B cell (primary cell): ENCODE measurements around the gene HERC5. TPM values are rescaled to one million over a fixed set of nuclear protein-coding genes. Genes with fewer than 3 reads are reported as not detected.

Source experiments
- ATAC-seq: fragments of 200-7000 bp; cut with Tn5 transposase; one replicate; pipeline ENCODE4 v1.10.0; 2021; ENCODE audit warnings: low read depth, mild to moderate bottlenecking, moderate number of reproducible peaks, moderate library complexity
- CTCF ChIA-PET: fragments of 350-600 bp; sonication (Branson Sonifier 250); formaldehyde crosslinking; loops from one replicate; lab custom pipeline; 2021; ENCODE audit warnings: antibody characterized with exemption, inconsistent platforms; lab: Charles Lee
- POLR2A ChIA-PET: fragments of 350-600 bp; sonication (Branson Sonifier 250); formaldehyde crosslinking; loops from one replicate; lab custom pipeline; 2021; ENCODE audit warnings: antibody characterized with exemption; lab: Charles Lee
- DNase-seq: peaks from one replicate; pipeline ENCODE4 v3.0.0; 2013
- H2AFZ ChIP-seq: 2 replicates; pipeline ENCODE4 v1.6.1; 2012; ENCODE audit warnings: mild to moderate bottlenecking, low read depth, low read length; ENCODE audit not compliant: insufficient read depth, poor library complexity, severe bottlenecking
- H3K27ac ChIP-seq, 2 donors: 1 replicate in 1 of 2; 2 replicates in 1 of 2; pipeline ENCODE4 v1.5.1; 2012 to 2013; ENCODE audit warnings: low read length in 2 of 2, mild to moderate bottlenecking in 2 of 2, moderate library complexity in 1 of 2
- H3K27me3 ChIP-seq, 4 experiments: fragments of 200-600 bp in 1 of 4; sonication (generic) in 1 of 4; replicated peaks in 1 of 4; 1 replicate in 2 of 4; 2 replicates in 2 of 4; pipeline versions ENCODE4 v1.6.1 to v1.7.0; 2013 to 2016; ENCODE audit warnings: low read length in 3 of 4, mild to moderate bottlenecking in 2 of 4, mixed read lengths in 1 of 4, moderate library complexity in 1 of 4; ENCODE audit not compliant: insufficient read depth in 4 of 4, control insufficient read depth in 3 of 4; ENCODE audit errors: control extremely low read depth in 1 of 4
- H3K36me3 ChIP-seq, 2 experiments: replicated peaks in 1 of 2; 1 replicate in 1 of 2; 2 replicates in 1 of 2; pipeline versions ENCODE4 v1.6.1 to v1.7.1; 2013; ENCODE audit warnings: low read length in 1 of 2; ENCODE audit not compliant: insufficient read depth in 2 of 2, control insufficient read depth in 1 of 2; ENCODE audit errors: control extremely low read depth in 1 of 2, extremely low read depth in 1 of 2
- H3K4me1 ChIP-seq, 2 donors: fragments of 200-600 bp in 1 of 2; sonication (generic) in 1 of 2; 1 replicate in 1 of 2; 2 replicates in 1 of 2; pipeline versions ENCODE4 v1.5.1 to v1.6.1; 2013 to 2017; ENCODE audit warnings: low read length in 2 of 2; ENCODE audit not compliant: control insufficient read depth in 2 of 2, insufficient read depth in 2 of 2
- H3K4me2 ChIP-seq: replicated peaks from 2 replicates; pipeline ENCODE3; 2012; ENCODE audit warnings: mild to moderate bottlenecking, low read depth, low read length; ENCODE audit not compliant: poor library complexity, severe bottlenecking
- H3K4me3 ChIP-seq, 5 experiments: fragments of 200-600 bp in 1 of 5; sonication (generic) in 1 of 5; 1 replicate in 3 of 5; 2 replicates in 2 of 5; pipeline versions ENCODE4 v1.5.1 to v1.7.0; 2011 to 2016; ENCODE audit warnings: low read length in 4 of 5, mild to moderate bottlenecking in 4 of 5, low read depth in 2 of 5, control low read depth in 1 of 5, moderate library complexity in 1 of 5; ENCODE audit not compliant: insufficient read depth in 1 of 5; ENCODE audit errors: control extremely low read depth in 1 of 5, extremely low read depth in 1 of 5
- H3K79me2 ChIP-seq: fragments of 200-600 bp; sonication (generic); one replicate; pipeline ENCODE4 v1.6.0; 2016; ENCODE audit warnings: low read length; ENCODE audit not compliant: control insufficient read depth, insufficient read depth
- H3K9ac ChIP-seq: fragments of 200-600 bp; sonication (generic); 2 replicates; pipeline ENCODE4 v1.6.1; 2017; ENCODE audit warnings: mild to moderate bottlenecking, low read length, moderate library complexity
- H3K9me3 ChIP-seq, 3 donors: one replicate each; pipeline versions ENCODE4 v1.6.1 to v1.7.1; 2013; ENCODE audit warnings: low read length in 2 of 3; ENCODE audit not compliant: control insufficient read depth in 2 of 3, insufficient read depth in 1 of 3; ENCODE audit errors: control extremely low read depth in 1 of 3
- H4K20me1 ChIP-seq: 2 replicates; pipeline ENCODE4 v1.6.0; 2012; ENCODE audit warnings: mild to moderate bottlenecking, low read length; ENCODE audit not compliant: insufficient read depth, control insufficient read depth, poor library complexity, severe bottlenecking
- H3K27ac Mint-ChIP-seq: one replicate; pipeline ENCODE4 v1.8.0; 2021; ENCODE audit warnings: mixed read lengths
- H3K27me3 Mint-ChIP-seq: one replicate; pipeline ENCODE4 v1.8.0; 2021; ENCODE audit warnings: mixed read lengths
- H3K4me1 Mint-ChIP-seq: one replicate; pipeline ENCODE4 v1.8.0; 2021; ENCODE audit warnings: mixed read lengths
- H3K4me3 Mint-ChIP-seq: one replicate; pipeline ENCODE4 v1.8.0; 2021; ENCODE audit warnings: mixed read lengths
- H3K9me3 Mint-ChIP-seq: one replicate; pipeline ENCODE4 v1.8.0; 2022; ENCODE audit warnings: mixed read lengths; ENCODE audit not compliant: insufficient read depth
- EZH2 ChIP-seq: IDR thresholded peaks from 2 replicates; pipeline ENCODE4 v1.6.1; 2012; ENCODE audit warnings: borderline replicate concordance, low read depth, mild to moderate bottlenecking, moderate library complexity, low read length; ENCODE audit not compliant: insufficient read depth, poor library complexity, severe bottlenecking
- WGBS: methylation state at CpG from one replicate; pipeline ENCODE4 v1.1.5; 2013; ENCODE audit warnings: missing lambda C conversion rate; ENCODE audit not compliant: insufficient coverage; 5-methylcytosine and 5-hydroxymethylcytosine counted together
- intact Hi-C: fragments of 100-400 bp; cut with micrococcal nuclease; formaldehyde crosslinking; loops from one replicate; pipeline ENCODE4 v1.10.0; 2022
- polyA plus RNA-seq: library from polyadenylated mRNA; depleted of rRNA; stranded (reverse); fragments of >200 nt; gene quantifications from 2 replicates; pipeline ENCODE4 v1.2.3, GENCODE V29; 2012
- total RNA-seq, 2 donors: library from RNA; stranded (reverse); fragments of 120-200 nt in 1 of 2; gene quantifications; 1 replicate in 1 of 2; 2 replicates in 1 of 2; pipeline versions ENCODE4 v1.2.3 to v1.2.4, GENCODE V29; 2013 to 2022
- TF ChIP-seq, protein P1 (sequence below): fragments of 200-600 bp; IDR thresholded peaks from one replicate; pipeline ENCODE4 v1.8.0; 2022; ENCODE audit warnings: antibody characterized with exemption, mild to moderate bottlenecking

Gene HERC5
- total and polyA plus RNA-seq, 2 donors (not counting 1 experiment from before 2014, with no cell fraction given): 1.9 to 10.6 TPM

GRCh38 chr4:88522702-88523324 is 65.9 kb downstream of the HERC5 start:
- Histone ChIP-seq H3K4me2 (peak overlapping the region; percentile 91), H3K27me3 (no peaks in the 10 kb centered on the region), H3K36me3 (peaks cover 1 to 8% of the 10 kb centered on the region in 2 experiments), H4K20me1 (no peaks in the 10 kb centered on the region), H3K4me1 (peaks cover 12 to 18% of the 10 kb centered on the region in 2 donors), H3K79me2 (peaks cover 9% of the 10 kb centered on the region), H3K9me3 (no peaks in the 10 kb centered on the region), H3K4me3 (peak overlapping the region; percentile 66 to 88 (median 68)), H3K27ac (peak overlapping the region in 1 of 2 donors; percentile 70), H2AFZ (peak overlapping the region; percentile 96), H3K9ac (peak overlapping the region; percentile 92)
- Mint-ChIP-seq H3K4me3 (peak overlapping the region; percentile 90), H3K27ac (peak overlapping the region; percentile 87), H3K27me3 (no peaks in the 10 kb centered on the region), H3K4me1 (peaks cover 19% of the 10 kb centered on the region), H3K9me3 (no peaks in the 10 kb centered on the region)
- POLR2A ChIA-PET: interaction anchor here (0.6 to 2.2 kb wide), 3 partner anchors 95 to 304 kb away, joined by 3 to 6 read pairs (median 3); partner anchors contain the start of gene PPM1K
- DNase-seq (peak; percentile 42), ATAC-seq (no peak)
- CTCF ChIA-PET: interaction anchor here (0.7 to 4.9 kb wide), 10 partner anchors 7 to 500 kb away, joined by 3 to 38 read pairs (median 6); partner anchors contain the start of gene HERC5
- 1% methylated on average over 28 of the region's 28 CpGs for WGBS
- intact Hi-C loops: loop anchor here (1.0 to 2.0 kb wide), 4 partner anchors 66 to 588 kb away; partner anchors contain the start of genes HERC3, HERC5 and TIGD2
- no peak for TF ChIP-seq EZH2
- TF ChIP-seq, protein P1, sequence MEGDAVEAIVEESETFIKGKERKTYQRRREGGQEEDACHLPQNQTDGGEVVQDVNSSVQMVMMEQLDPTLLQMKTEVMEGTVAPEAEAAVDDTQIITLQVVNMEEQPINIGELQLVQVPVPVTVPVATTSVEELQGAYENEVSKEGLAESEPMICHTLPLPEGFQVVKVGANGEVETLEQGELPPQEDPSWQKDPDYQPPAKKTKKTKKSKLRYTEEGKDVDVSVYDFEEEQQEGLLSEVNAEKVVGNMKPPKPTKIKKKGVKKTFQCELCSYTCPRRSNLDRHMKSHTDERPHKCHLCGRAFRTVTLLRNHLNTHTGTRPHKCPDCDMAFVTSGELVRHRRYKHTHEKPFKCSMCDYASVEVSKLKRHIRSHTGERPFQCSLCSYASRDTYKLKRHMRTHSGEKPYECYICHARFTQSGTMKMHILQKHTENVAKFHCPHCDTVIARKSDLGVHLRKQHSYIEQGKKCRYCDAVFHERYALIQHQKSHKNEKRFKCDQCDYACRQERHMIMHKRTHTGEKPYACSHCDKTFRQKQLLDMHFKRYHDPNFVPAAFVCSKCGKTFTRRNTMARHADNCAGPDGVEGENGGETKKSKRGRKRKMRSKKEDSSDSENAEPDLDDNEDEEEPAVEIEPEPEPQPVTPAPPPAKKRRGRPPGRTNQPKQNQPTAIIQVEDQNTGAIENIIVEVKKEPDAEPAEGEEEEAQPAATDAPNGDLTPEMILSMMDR: no peak
